ENCODE measurements around the gene ANTXR1.

DNA sequence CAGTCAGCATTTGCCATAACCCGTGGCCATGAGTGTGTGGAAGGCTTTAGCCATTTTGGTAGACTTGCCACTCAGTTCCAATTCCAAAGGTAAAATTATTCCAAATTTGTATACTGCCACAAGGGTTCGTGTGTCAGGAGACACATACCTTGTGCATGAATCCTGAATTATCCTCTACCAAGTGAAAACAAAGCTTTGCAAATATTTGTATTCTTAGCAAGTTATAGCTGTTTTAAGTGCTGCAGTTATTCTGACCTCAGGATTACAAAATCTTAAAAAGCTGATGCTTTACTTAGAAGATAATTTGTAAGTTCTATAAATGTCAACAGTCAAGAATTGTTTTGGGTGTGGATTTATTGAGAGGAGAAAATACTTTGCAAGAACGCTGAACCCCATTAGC lies 100.6 kb downstream of the ANTXR1 start:
- TF ChIP-seq, protein P1, sequence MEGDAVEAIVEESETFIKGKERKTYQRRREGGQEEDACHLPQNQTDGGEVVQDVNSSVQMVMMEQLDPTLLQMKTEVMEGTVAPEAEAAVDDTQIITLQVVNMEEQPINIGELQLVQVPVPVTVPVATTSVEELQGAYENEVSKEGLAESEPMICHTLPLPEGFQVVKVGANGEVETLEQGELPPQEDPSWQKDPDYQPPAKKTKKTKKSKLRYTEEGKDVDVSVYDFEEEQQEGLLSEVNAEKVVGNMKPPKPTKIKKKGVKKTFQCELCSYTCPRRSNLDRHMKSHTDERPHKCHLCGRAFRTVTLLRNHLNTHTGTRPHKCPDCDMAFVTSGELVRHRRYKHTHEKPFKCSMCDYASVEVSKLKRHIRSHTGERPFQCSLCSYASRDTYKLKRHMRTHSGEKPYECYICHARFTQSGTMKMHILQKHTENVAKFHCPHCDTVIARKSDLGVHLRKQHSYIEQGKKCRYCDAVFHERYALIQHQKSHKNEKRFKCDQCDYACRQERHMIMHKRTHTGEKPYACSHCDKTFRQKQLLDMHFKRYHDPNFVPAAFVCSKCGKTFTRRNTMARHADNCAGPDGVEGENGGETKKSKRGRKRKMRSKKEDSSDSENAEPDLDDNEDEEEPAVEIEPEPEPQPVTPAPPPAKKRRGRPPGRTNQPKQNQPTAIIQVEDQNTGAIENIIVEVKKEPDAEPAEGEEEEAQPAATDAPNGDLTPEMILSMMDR (IDR thresholded peaks at IDR 0.05; ENCODE audit: extremely low read depth in 1 of 2, insufficient read depth in 1 of 2, low read depth in 1 of 2, low read length in 2 of 2): no peak
- TF ChIP-seq POLR2A (IDR thresholded peaks at IDR 0.05; ENCODE audit: low read depth, low read length) (no peak), EZH2 (IDR thresholded peaks at IDR 0.05; ENCODE audit: borderline replicate concordance, low read depth, low read length, severe bottlenecking) (no peak), POLR2AphosphoS5 (IDR thresholded peaks at IDR 0.05; ENCODE audit: insufficient read depth, low read depth, low read length) (no peak), JUN (IDR thresholded peaks at IDR 0.05; ENCODE audit: borderline replicate concordance, insufficient read depth, insufficient read length, low read depth) (no peak)
- TF ChIP-seq, protein P2, sequence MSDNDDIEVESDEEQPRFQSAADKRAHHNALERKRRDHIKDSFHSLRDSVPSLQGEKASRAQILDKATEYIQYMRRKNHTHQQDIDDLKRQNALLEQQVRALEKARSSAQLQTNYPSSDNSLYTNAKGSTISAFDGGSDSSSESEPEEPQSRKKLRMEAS (IDR thresholded peaks at IDR 0.05; ENCODE audit: insufficient read depth, insufficient read length): no peak
